Measurements from ENCODE around the gene SMIM44. TPM values are rescaled to one million over a fixed set of nuclear protein-coding genes. Genes with fewer than 3 reads are reported as not detected.

The SMIM44 gene
- polyA plus RNA-seq, 1 experiment = not detected

DNA sequence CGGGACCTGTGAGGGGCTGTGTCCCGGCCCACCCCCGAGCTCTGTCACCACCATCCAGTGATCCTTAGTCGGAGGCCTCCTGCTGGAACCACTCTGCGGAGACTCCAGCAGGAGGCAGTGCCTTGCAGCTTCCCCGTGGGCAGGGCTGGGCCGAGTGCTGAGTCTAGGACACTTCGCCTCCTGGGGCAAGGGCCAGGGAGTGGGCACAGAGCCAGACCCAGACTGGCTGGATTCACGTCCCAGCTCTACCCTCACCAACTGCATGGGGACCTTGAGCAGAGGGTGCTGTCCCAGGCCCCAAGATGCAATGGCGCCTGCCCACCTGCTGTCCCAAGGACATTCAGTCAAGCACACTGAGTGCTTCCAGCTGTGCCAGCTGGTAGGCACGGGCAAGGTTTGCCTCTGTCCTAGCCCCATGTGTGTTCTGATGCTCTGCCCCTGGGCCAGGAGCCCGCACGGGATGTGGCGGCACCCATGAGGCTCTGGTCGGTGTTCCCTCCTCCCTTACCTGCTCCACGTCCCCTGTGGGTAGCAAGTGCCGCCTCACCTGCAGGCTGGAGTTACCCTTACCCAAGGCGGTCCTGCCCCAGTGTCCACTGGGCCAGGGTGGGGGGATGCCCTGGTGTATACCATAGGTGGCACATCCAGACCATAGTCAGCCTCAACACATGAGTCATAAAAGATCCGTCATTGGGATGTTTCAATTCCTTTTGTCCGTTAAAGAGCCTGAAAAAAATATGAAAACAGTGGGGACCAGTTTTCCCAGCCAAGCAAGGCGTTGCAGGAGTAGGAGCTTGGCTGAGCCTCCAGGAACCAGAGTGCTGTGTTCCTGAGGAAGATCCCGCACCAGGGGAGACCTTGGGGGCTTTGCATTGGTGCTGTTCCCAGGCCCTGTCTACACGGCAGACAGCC, 30.2 kb upstream of the SMIM44 start:
- Histone ChIP-seq H3K27me3 (ENCODE audit: control insufficient read depth, insufficient read depth, low read length) (no peaks in the 10 kb centered on the region), H3K4me3 (ENCODE audit: low read depth, low read length) (no peak overlapping the region), H3K27ac (ENCODE audit: low read depth, low read length) (no peak overlapping the region), H3K9me3 (ENCODE audit: control insufficient read depth, insufficient read depth, low read length) (no peaks in the 10 kb centered on the region; the same call in 1 of the 2 replicates)
- ChIA-PET POLR2A (interaction anchor here (0.8 kb wide), 1 partner anchor 13 kb away, joined by 3 read pairs; the partner anchor contains the start of gene DOHH), CTCF (no interaction called here)
- TF ChIP-seq, protein P1, sequence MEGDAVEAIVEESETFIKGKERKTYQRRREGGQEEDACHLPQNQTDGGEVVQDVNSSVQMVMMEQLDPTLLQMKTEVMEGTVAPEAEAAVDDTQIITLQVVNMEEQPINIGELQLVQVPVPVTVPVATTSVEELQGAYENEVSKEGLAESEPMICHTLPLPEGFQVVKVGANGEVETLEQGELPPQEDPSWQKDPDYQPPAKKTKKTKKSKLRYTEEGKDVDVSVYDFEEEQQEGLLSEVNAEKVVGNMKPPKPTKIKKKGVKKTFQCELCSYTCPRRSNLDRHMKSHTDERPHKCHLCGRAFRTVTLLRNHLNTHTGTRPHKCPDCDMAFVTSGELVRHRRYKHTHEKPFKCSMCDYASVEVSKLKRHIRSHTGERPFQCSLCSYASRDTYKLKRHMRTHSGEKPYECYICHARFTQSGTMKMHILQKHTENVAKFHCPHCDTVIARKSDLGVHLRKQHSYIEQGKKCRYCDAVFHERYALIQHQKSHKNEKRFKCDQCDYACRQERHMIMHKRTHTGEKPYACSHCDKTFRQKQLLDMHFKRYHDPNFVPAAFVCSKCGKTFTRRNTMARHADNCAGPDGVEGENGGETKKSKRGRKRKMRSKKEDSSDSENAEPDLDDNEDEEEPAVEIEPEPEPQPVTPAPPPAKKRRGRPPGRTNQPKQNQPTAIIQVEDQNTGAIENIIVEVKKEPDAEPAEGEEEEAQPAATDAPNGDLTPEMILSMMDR (IDR thresholded peaks at IDR 0.05; ENCODE audit: low read depth, low read length) = no peak
- no peak for DNase-seq (ENCODE audit: low read depth, low spot score)

GRCh38 chr19:3512562-3513228, 29.5 kb upstream of the SMIM44 start:
- Histone ChIP-seq H3K27me3 (ENCODE audit: control insufficient read depth, insufficient read depth, low read length) (no peaks in the 10 kb centered on the region), H3K9me3 (ENCODE audit: control insufficient read depth, insufficient read depth, low read length) (no peaks in the 10 kb centered on the region; the same call in 1 of the 2 replicates), H3K27ac (ENCODE audit: low read depth, low read length) (no peak overlapping the region), H3K4me3 (ENCODE audit: low read depth, low read length) (no peak overlapping the region)
- POLR2A ChIA-PET = interaction anchor here (0.8 kb wide), 1 partner anchor 12 kb away, joined by 3 read pairs; the partner anchor contains the start of gene DOHH
- TF ChIP-seq, protein P1 (IDR thresholded peaks at IDR 0.05; ENCODE audit: low read depth, low read length) = no peak
- CTCF ChIA-PET = interaction anchor here (0.6 kb wide), 1 partner anchor 208 kb away, joined by 7 read pairs; no protein-coding TSS in a partner anchor
- DNase-seq (ENCODE audit: low read depth, low spot score) = no peak

DNA sequence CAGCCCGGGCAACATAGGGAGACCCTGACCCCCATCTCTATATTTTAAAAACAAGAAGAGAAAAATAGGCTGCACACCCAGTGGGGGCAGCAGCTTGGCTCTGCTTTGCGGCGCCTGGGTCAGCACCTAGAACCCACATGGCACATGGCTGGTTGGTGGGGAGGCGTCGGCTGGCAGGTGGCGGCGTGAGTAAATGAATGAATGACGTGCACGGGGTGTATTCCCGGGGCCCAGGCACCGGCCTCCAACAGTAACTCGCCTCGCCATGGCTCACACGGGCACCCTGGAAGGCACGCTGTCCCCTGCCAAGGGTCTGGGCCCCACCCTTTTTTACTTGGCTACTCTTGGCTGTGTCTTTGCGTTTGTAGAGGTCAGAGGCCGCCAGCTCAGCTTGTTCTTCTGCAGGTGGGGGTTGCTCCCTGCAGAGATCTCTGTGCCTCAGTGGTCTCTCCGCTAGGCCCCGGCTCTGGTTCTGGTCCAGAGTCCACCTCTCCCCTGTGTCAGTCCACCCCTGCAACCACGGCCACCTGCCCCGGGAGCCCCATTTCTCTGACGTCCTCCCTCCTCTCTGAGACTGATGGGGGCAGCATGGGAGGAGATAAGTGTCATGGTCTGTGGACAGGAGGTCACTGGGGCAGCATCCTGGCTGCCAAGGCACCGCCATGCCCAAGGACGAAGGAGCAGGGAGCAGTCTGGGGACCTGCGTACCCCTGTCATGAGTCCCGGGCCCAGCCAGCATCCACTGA, 28.4 kb upstream of the SMIM44 start:
- DNase-seq (ENCODE audit: low read depth, low spot score) = no peak
- TF ChIP-seq, protein P1 (IDR thresholded peaks at IDR 0.05; ENCODE audit: low read depth, low read length) = no peak
- Histone ChIP-seq H3K9me3 (ENCODE audit: control insufficient read depth, insufficient read depth, low read length) (no peaks in the 10 kb centered on the region; the same call in 1 of the 2 replicates), H3K27me3 (ENCODE audit: control insufficient read depth, insufficient read depth, low read length) (no peaks in the 10 kb centered on the region), H3K27ac (ENCODE audit: low read depth, low read length) (no peak overlapping the region), H3K4me3 (ENCODE audit: low read depth, low read length) (no peak overlapping the region)
- ChIA-PET CTCF (no interaction called here), POLR2A (no interaction called here)

GRCh38 chr19:3510727-3511126, 27.5 kb upstream of the SMIM44 start:
- CTCF ChIA-PET = no interaction called here
- H3K4me3 ChIP-seq (ENCODE audit: low read depth, low read length) = no peak overlapping the region
- TF ChIP-seq, protein P1 (IDR thresholded peaks at IDR 0.05; ENCODE audit: low read depth, low read length) = no peak
- no peaks in the 10 kb centered on the region; the same call in 1 of the 2 replicates for H3K9me3 ChIP-seq (ENCODE audit: control insufficient read depth, insufficient read depth, low read length)
- DNase-seq (ENCODE audit: low read depth, low spot score) = no peak
- H3K27me3 ChIP-seq (ENCODE audit: control insufficient read depth, insufficient read depth, low read length) = no peaks in the 10 kb centered on the region
- POLR2A ChIA-PET = no interaction called here
- H3K27ac ChIP-seq (ENCODE audit: low read depth, low read length) = no peak overlapping the region
